Activated naive CD4-positive, alpha-beta T cell (primary cell): ENCODE measurements around the gene UGT2B15.
"Not testable (repeated sequence)": the region's sequence is repeated elsewhere in the genome, so short reads cannot be mapped to it uniquely, and the experiment has no call there.

Experiments
- DNase-seq, 4 experiments: peaks; one replicate each; lab custom pipeline; 2025; lab: John Stamatoyannopoulos, UW

The UGT2B15 gene

GRCh38 chr4:68655764-68656444 lies 14.5 kb downstream of the UGT2B15 start:
- no peak for DNase-seq

GRCh38 chr4:68654946-68655721 lies 15.3 kb downstream of the UGT2B15 start:
- no peak for DNase-seq

- DNase-seq = no peak
These were observed 18.5 kb downstream of the UGT2B15 start for GRCh38 chr4:68651932-68652331.

- no peak for DNase-seq
These were observed 40.1 kb downstream of the UGT2B15 start for GRCh38 chr4:68630371-68630770.

GRCh38 chr4:68622731-68623130 lies 47.7 kb downstream of the UGT2B15 start:
- DNase-seq = not testable (repeated sequence)

GRCh38 chr4:68617003-68617698 lies 53.3 kb downstream of the UGT2B15 start:
- no peak for DNase-seq

- no peak for DNase-seq
These were observed 54.6 kb downstream of the UGT2B15 start for GRCh38 chr4:68615699-68616422.

GRCh38 chr4:68613752-68614151 lies 56.7 kb downstream of the UGT2B15 start:
- no peak for DNase-seq

GRCh38 chr4:68606240-68606639 lies 64.2 kb downstream of the UGT2B15 start:
- DNase-seq = no peak

- DNase-seq = no peak
These were observed 71.3 kb downstream of the UGT2B15 start for GRCh38 chr4:68599150-68599549.

GRCh38 chr4:68597482-68597881 lies 73.0 kb downstream of the UGT2B15 start:
- no peak for DNase-seq
